ENCODE data around the gene SMG6.

The SMG6 gene

DNA sequence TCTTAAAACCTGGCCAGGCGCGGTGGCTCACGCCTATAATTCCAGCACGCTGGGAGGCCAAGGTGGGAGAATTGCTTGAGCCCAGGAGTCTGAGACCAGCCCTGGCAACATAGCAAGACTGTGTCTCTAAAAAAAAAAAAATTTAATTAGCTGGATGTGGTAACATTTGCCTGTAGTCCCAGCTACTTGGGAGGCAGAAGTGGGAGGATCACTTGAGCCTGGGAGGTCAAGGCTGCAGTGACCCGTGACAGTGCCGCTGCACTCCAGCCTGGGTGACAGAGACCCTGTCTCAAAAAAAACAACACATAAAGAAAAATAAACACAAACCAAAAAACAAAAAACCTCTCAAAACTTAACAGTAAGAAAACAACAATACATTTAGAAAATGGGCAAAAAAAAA is 106.3 kb downstream of the SMG6 start:
- FAIRE-seq = no peak

DNA sequence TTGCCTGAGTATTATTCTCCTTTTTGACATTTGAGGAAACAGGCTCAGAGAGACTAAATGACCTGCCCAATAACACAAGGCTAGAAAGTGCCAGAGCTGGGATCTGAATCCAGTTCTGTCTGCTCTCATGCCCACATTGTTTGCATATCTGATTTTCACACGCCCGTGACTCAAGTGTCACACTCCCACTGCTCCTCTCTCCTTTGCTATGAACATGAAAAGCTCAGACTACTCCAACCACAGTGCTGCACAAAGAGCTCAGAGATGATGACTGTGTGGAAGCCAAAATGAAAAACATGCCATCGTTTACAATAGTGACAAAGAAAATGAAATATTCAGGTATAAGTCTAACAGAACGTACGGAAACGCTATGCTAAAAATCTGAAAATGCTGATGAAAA is 107.9 kb downstream of the SMG6 start:
- FAIRE-seq = no peak

- no peak for FAIRE-seq
These were observed 108.7 kb downstream of the SMG6 start for GRCh38 chr17:2194889-2195335.

GRCh38 chr17:2192367-2193057 is 111.1 kb downstream of the SMG6 start:
- FAIRE-seq = no peak

GRCh38 chr17:2191785-2192184 is 111.8 kb downstream of the SMG6 start:
- no peak for FAIRE-seq

GRCh38 chr17:2191227-2191626 is 112.4 kb downstream of the SMG6 start:
- FAIRE-seq = no peak

- FAIRE-seq = no peak
These were observed 113.6 kb downstream of the SMG6 start for GRCh38 chr17:2190014-2190413.

DNA sequence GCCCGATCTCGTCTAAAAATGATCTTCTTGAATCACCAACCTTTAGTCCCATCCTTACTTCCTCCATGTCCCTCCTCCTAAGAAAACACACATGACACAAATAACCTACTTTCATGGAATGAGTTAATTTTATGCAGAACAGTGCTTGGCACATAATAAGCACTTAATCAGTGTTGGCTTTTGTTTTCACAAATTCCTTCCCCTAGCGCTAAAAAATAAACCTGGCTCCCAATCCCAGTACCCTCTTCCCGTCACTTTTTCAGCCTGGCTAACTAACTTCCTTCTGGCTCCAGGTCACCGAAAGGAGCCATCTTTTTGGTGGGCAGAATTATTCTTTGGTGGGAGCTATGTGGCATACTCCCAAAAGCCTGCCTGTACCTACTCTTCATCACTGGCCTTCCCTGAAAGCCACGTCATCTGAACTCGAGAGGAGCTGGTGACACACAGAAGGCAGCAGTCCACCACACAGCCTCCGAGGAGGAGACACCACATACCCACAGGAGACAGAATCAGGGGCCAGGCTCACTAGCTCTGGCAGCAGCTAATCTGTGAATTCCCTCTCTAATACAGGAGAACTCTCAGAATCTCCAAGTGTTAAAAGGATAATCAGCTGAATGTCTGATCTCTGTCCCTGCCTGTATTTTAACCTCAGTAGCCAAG is 114.5 kb downstream of the SMG6 start:
- FAIRE-seq = no peak

DNA sequence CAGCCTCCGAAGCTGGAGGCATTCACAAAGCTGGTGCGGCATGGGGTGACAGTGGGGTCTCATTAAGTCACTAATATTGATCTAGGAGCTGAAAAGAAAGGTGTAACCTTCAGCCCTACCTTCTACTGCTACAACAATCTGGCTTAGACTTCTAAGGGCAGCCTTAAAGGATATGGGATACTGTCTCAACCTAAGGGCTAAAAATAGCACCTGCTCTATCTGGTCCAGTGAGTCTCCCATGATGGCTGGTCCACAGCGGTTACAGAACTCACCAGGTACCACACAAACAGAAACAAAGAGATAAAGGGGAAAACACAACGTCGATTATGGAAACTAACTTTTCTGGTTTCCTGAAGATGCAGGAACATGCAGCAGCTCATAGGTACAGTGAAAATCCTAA is 115.8 kb downstream of the SMG6 start:
- FAIRE-seq = no peak

DNA sequence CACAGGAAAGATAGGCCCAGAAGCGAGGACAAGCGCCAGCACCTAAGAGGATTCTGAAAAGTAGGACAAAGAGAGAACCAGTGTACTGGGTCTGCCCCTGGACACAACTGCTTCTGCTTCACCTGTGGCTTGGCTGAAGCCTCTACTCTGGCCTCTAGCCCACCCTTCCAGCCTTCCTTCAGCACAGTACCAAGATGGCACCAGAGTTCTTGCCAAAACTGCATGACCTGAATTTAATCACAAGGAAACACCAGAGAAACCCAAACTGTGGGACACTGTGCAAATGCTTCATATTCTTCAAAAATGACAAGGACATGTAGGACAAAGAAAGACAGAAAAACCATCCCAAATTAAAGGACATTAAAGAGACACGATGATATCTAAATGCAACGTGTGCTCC is 116.6 kb downstream of the SMG6 start:
- no peak for FAIRE-seq

DNA sequence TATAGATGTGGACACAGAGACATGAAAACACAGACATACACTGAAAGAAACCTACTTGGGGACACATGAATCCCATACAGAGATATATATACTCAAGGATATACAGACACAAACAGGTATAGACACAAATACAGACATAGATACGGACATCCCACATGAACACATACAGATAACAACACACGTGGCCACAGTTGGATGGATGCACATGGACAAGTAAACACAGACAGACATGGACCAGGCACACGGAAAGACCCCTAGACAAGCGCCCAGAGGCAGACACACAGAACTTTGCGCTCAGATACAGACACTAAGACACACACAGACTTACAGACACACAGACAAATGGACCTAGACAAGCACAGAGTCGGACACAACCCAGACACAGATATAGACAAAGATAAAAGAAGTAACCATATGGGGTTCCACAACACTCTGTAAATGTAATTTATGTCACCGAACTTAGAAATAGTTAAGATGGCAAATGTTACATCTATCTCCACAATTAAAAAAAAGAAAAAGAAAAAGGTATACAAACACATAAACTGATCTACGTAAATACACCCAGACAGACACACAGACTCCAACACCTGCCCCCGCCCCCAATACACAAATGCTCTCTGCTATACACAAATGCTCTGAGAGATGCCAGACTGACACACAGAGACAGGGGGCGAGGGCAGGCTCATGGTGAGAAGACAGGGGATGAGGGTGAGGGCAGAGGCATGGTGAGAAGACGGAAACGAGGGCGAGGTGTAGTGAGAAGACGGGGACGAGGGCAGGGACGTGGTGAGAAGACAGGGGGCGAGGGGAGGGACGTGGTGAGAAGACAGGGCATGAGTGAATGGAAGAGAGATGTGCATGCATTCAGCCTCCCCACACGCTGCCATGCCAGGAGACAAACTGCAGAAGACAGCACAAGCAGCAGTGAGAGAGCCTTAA is 118.3 kb downstream of the SMG6 start:
- FAIRE-seq = no peak

- no peak for FAIRE-seq
These were observed 120.2 kb downstream of the SMG6 start for GRCh38 chr17:2183346-2183745.

GRCh38 chr17:2181897-2182448 is 121.6 kb downstream of the SMG6 start:
- FAIRE-seq = no peak

GRCh38 chr17:2181206-2181896 is 122.2 kb downstream of the SMG6 start:
- peak; percentile 49 for FAIRE-seq

GRCh38 chr17:2180768-2181167 is 122.8 kb downstream of the SMG6 start:
- no peak for FAIRE-seq

DNA sequence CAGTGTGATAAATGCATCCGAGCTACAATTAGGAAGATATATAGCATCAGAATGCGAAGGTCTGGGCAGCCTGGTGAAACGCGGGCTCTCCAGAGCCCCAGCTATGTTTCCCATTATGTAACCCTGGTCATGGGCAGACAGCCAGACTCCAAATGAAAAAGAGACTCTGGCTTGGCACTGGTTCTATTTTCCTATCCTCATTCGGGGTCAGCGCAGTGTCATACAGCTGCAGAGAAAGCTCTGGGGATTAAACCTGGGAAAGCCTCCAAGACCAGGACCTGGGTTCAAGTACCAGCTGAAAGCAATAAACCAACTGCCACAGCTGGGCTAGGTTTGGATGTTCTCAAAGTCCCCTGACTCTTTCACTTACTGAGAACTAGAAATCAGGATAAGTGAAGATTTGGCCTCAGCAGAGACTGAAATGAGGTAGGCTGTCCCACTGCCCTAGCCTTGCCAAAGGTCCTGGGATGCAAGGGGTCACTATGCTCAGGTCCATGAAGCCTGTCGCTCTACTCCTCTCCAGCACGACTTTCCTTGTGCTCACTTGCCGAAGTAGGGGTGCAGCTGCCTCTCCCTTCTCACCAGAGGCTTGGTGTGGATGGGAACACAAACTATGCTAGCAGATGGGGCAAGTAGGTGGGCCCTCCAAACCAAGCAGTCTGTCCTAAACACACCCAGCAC is 123.8 kb downstream of the SMG6 start:
- no peak for FAIRE-seq

GRCh38 chr17:2178798-2179501 is 124.6 kb downstream of the SMG6 start:
- no peak for FAIRE-seq

DNA sequence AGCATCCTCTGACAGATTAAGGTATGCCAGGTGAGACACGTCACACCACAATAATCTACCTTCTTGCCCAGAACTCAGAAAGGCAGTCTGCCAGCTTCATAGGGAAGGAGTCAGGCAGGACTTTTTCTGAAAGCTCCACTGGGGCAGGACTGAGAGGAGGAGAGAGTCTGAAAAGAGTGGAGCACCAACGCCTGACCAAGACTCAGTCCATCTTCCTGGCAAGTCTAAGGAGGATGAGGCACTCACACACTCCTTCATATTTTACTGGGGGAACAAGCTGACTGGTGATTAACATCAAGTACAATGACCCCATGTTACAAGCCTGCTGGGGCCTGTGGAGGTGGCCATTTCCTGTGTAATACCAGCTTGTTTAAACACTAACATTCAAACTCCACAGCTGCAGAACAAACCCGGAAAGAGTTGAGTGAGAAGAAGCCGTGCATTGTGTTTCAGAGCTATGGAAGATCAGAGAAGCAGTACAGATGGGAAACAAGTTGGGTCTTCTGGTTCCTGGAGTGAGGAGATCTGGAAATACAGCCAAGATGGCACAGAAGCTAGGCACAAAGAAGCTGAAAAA is 126.3 kb downstream of the SMG6 start:
- no peak for FAIRE-seq

DNA sequence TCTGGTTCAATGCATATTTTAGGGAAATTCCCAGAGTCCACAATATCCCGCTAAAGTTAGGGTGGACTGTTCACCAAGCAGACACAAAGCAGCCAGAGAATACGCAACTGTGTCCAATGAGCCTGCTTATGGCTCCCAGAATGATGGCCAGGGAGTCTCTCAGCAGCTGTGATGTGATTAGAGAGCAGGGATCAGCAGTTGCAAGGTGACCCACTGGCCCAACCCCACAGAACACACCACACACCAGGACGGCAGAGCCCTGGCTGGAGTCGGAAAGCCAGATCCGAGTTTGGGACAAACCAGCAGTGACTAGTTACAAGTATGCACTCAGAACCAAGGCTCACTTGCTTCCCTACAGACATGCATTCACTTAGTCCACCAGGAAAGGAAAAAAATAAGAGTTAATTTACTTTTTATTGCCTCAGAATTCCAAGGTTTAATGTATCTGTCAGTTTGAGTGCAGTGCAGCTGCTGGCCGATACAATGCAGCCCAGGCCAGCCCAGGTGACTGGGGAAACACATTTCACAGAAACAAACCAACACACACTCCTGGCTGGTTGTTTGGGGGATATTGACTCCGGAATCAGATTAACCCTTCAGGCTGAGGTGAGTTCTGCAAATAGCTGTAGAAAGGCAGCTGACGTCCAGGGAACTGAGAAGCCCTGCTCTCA is 127.0 kb downstream of the SMG6 start:
- no peak for FAIRE-seq

GRCh38 chr17:2175294-2175628 is 128.3 kb downstream of the SMG6 start:
- no peak for FAIRE-seq
